HepG2 (cell line): ENCODE data around the gene SEMA3F. TPM values are rescaled to one million over a fixed set of nuclear protein-coding genes. Genes with fewer than 3 reads are reported as not detected.

ENCODE experiments used
- ATAC-seq: fragments of 200-7000 bp; cut with Tn5 transposase; 3 replicates; pipeline ENCODE4 v1.9.1; 2020; ENCODE audit warnings: mild to moderate bottlenecking, moderate library complexity
- BruUV-seq: library from RNA; stranded (reverse); fragments of 400-500 nt; replicated peaks from 2 replicates; lab custom pipeline; 2021; lab: Mats Ljungman, UMichigan
- CTCF ChIA-PET: fragments of 300-600 bp; formaldehyde crosslinking; extraction: SDS; loops from one replicate; lab custom pipeline; 2021; ENCODE audit warnings: low total read pairs, inconsistent platforms, low intra/inter-chr PET ratio; lab: Yijun Ruan, JAX
- POLR2A ChIA-PET: fragments of 350-600 bp; sonication (Branson Sonifier 250); formaldehyde crosslinking; loops from one replicate; lab custom pipeline; 2020; ENCODE audit warnings: antibody characterized with exemption, inconsistent platforms; lab: Yijun Ruan, JAX
- DNase-seq: peaks from one replicate; pipeline ENCODE4 v3.0.0-alpha.2; 2015; ENCODE audit warnings: low spot score
- FAIRE-seq: peaks from 3 replicates; lab custom pipeline; 2011; peaks lifted over from hg19 to GRCh38; lab: Jason Lieb, UNC
- H2AFZ ChIP-seq: one replicate; pipeline ENCODE4 v1.6.1; 2011; ENCODE audit warnings: low read length, inconsistent platforms
- H3K27ac ChIP-seq: fragments of 300-600 bp; 3 replicates; pipeline ENCODE4 v1.8.0; 2011; ENCODE audit warnings: mixed run types, mild to moderate bottlenecking, mixed read lengths, low read length, inconsistent platforms; ENCODE audit not compliant: insufficient read depth; ENCODE audit errors: extremely low read length
- H3K27me3 ChIP-seq, 2 experiments: fragments of 200-600 bp in 1 of 2; 2 replicates in 1 of 2; 3 replicates in 1 of 2; pipeline versions ENCODE4 v1.6.0 to v1.8.0; 2011; ENCODE audit warnings: low read length in 2 of 2, mild to moderate bottlenecking in 2 of 2, moderate library complexity in 2 of 2, inconsistent platforms in 1 of 2; ENCODE audit not compliant: insufficient read depth in 2 of 2, control insufficient read depth in 1 of 2
- H3K36me3 ChIP-seq, 2 experiments: fragments of 200-600 bp in 1 of 2; replicated peaks in 1 of 2; 2 replicates in 1 of 2; 3 replicates in 1 of 2; pipeline versions ENCODE4 v1.5.1 to v1.8.0; 2011; ENCODE audit warnings: low read length in 2 of 2, inconsistent platforms in 1 of 2; ENCODE audit not compliant: insufficient read depth in 2 of 2, control insufficient read depth in 1 of 2
- H3K4me1 ChIP-seq: 2 replicates; pipeline ENCODE4 v1.5.1; 2012; ENCODE audit warnings: low read length, inconsistent platforms; ENCODE audit not compliant: insufficient read depth
- H3K4me2 ChIP-seq: 2 replicates; pipeline ENCODE4 v1.6.0; 2011; ENCODE audit warnings: low read depth, low read length, inconsistent platforms
- H3K4me3 ChIP-seq, 3 experiments: fragments of 200-600 bp in 1 of 3; sonication (generic), shearing (Covaris generic) in 1 of 3; replicated peaks in 1 of 3; 2 replicates each; pipeline ENCODE4 v1.5.1; 2011 to 2016; ENCODE audit warnings: low read length in 3 of 3, inconsistent platforms in 2 of 3, low read depth in 2 of 3, mild to moderate bottlenecking in 2 of 3, control low read depth in 1 of 3, mixed read lengths in 1 of 3; ENCODE audit not compliant: insufficient read depth in 1 of 3
- H3K79me2 ChIP-seq: one replicate; pipeline ENCODE4 v1.6.1; 2011; ENCODE audit warnings: low read length, inconsistent platforms; ENCODE audit not compliant: insufficient read depth
- H3K9ac ChIP-seq: 2 replicates; pipeline ENCODE4 v1.6.0; 2011; ENCODE audit warnings: mild to moderate bottlenecking, low read depth, low read length, inconsistent platforms; ENCODE audit not compliant: insufficient read depth
- H3K9me3 ChIP-seq: 2 replicates; pipeline ENCODE4 v1.5.1; 2012; ENCODE audit warnings: mild to moderate bottlenecking, low read length
- H4K20me1 ChIP-seq: 2 replicates; pipeline ENCODE4 v1.6.0; 2011; ENCODE audit warnings: inconsistent platforms, mild to moderate bottlenecking, low read length, moderate library complexity; ENCODE audit not compliant: insufficient read depth
- ATF2 ChIP-seq: sonication (generic); formaldehyde crosslinking; IDR thresholded peaks from 2 replicates; pipeline ENCODE4 v1.4.0; 2020; ENCODE audit warnings: missing genetic modification reagents
- CEBPG ChIP-seq: IDR thresholded peaks from 2 replicates; pipeline ENCODE4 v1.6.1; 2016
- CTCF ChIP-seq: sonication (generic); formaldehyde crosslinking; IDR thresholded peaks from 2 replicates; pipeline ENCODE4 v1.5.0; 2020; ENCODE audit warnings: mild to moderate bottlenecking, missing genetic modification reagents, moderate library complexity
- DZIP1 ChIP-seq: sonication (generic); formaldehyde crosslinking; IDR thresholded peaks from 2 replicates; pipeline ENCODE4 v1.5.0; 2020; ENCODE audit warnings: mild to moderate bottlenecking, missing genetic modification reagents
- GPBP1L1 ChIP-seq: sonication (generic); formaldehyde crosslinking; IDR thresholded peaks from 2 replicates; pipeline ENCODE4 v1.5.0; 2020; ENCODE audit warnings: mild to moderate bottlenecking, missing genetic modification reagents
- RBM22 ChIP-seq: fragments of 200-400 bp; formaldehyde crosslinking; optimal IDR thresholded peaks from 2 replicates; pipeline ENCODE3; 2017; ENCODE audit warnings: mild to moderate bottlenecking, low read length, moderate library complexity
- SMC3 ChIP-seq: IDR thresholded peaks from 2 replicates; pipeline ENCODE4 v1.6.1; 2011; ENCODE audit warnings: low read length, improper control_type of control experiment
- ZBTB21 ChIP-seq: sonication (generic); formaldehyde crosslinking; IDR thresholded peaks from 2 replicates; pipeline ENCODE4 v1.4.0; 2020; ENCODE audit warnings: missing genetic modification reagents
- ZMAT3 ChIP-seq: sonication (generic); formaldehyde crosslinking; conservative IDR thresholded peaks from 2 replicates; pipeline ENCODE4 v1.7.0; 2021; ENCODE audit warnings: missing genetic modification reagents
- ZNF503 ChIP-seq: sonication (generic); formaldehyde crosslinking; IDR thresholded peaks from 2 replicates; pipeline ENCODE4 v1.4.0; 2020; ENCODE audit warnings: missing genetic modification reagents
- ZNF883 ChIP-seq: sonication (generic); formaldehyde crosslinking; IDR thresholded peaks from 2 replicates; pipeline ENCODE4 v1.5.1; 2020; ENCODE audit warnings: mild to moderate bottlenecking, missing genetic modification reagents; ENCODE audit errors: not compliant biosample characterization
- WGBS: methylation state at CpG from one replicate; pipeline ENCODE4 v1.1.6; 2017; ENCODE audit warnings: low lambda C conversion rate; 5-methylcytosine and 5-hydroxymethylcytosine counted together
- in situ Hi-C: cut with HindIII; loops from 2 replicates; pipeline ENCODE4 v1.10.0; 2017; ENCODE audit warnings: low pct_unique_long_range_greater_than_20kb; ENCODE audit not compliant: extremely low pct_ligation_motif_present
- intact Hi-C: fragments of 100-400 bp; cut with micrococcal nuclease; formaldehyde crosslinking; loops from one replicate; pipeline ENCODE4 v1.10.0; 2022; ENCODE audit not compliant: unreplicated experiment
- polyA plus RNA-seq, 8 experiments: library from polyadenylated mRNA; depleted of rRNA in 3 of 8; stranded (reverse) in 7 of 8; unstranded in 1 of 8; fragments of >200 nt; fragmentation: Illumina TruSeq in 4 of 8; extraction: Trizol in 4 of 8; gene quantifications; 2 replicates each; pipeline versions ENCODE4 v1.2.1 to v1.2.3, GENCODE V29; 2011 to 2016; ENCODE audit warnings: low read depth in 4 of 8, missing spikeins in 1 of 8, mixed read lengths in 1 of 8; ENCODE audit not compliant: insufficient read depth in 1 of 8
- total RNA-seq, 5 experiments: library from RNA; depleted of rRNA; stranded (reverse); fragments of >200 nt; fragmentation: Illumina TruSeq; extraction: Trizol; gene quantifications; 2 replicates each; pipeline ENCODE4 v1.2.3, GENCODE V29; 2016; ENCODE audit warnings: low read depth in 1 of 5

SEMA3F gene
- total and polyA plus RNA-seq, 2 of the 13 experiments (the other 11 are each of a cell fraction or from before 2014, with no cell fraction given): 7.6 to 17.2 TPM

GRCh38 chr3:50222169-50222528 lies 67.0 kb downstream of the SEMA3F start (continued):
- TF ChIP-seq ATF2 (CRISPR knock-in tag) (0 out of 2 replicates have a peak, but pooled peaks have one; percentile 7), ZNF503 (CRISPR knock-in tag) (no peak), CEBPG (CRISPR knock-in tag) (no peak)

GRCh38 chr3:50224639-50225038 lies 69.5 kb downstream of the SEMA3F start:
- BruUV-seq: no TSS peak
- CTCF ChIA-PET: interaction anchor here (0.8 to 9.0 kb wide), 2 partner anchors 31 to 48 kb away, joined by 3 to 265 read pairs; partner anchors contain the start of gene GNAT1
- TF ChIP-seq SMC3 (0 out of 2 replicates have a peak, but pooled peaks have one; percentile 9), DZIP1 (CRISPR knock-in tag) (no peak), RBM22 (no peak), ZBTB21 (CRISPR knock-in tag) (no peak), ZMAT3 (CRISPR knock-in tag) (no peak), GPBP1L1 (CRISPR knock-in tag) (no peak), ZNF883 (no peak), CTCF (CRISPR knock-in tag) (peak; percentile 36)

More at GRCh38 chr3:50224639-50225038, 69.5 kb downstream of the SEMA3F start:
- Histone ChIP-seq H3K4me2 (peak overlapping the region; percentile 44), H3K27ac (no peak overlapping the region), H3K36me3 (peaks cover 2 to 6% of the 10 kb centered on the region in 2 experiments; a peak in 3 of 5 replicates), H3K79me2 (no peaks in the 10 kb centered on the region), H3K9ac (no peak overlapping the region), H3K9me3 (no peaks in the 10 kb centered on the region), H4K20me1 (no peaks in the 10 kb centered on the region), H3K4me1 (peaks cover 84% of the 10 kb centered on the region), H2AFZ (no peak overlapping the region), H3K4me3 (peak overlapping the region in 1 of 3 experiments; percentile 40; a peak in 1 of 6 replicates), H3K27me3 (no peaks in the 10 kb centered on the region)
- DNase-seq (no peak), FAIRE-seq (no peak), ATAC-seq (no peak)
- intact Hi-C loops: loop anchor here (5.0 kb wide), 1 partner anchor 48 kb away; no protein-coding TSS in a partner anchor
- POLR2A ChIA-PET: interaction anchor here (0.7 to 7.3 kb wide), 7 partner anchors 11 to 267 kb away, joined by 4 to 117 read pairs (median 5); partner anchors contain the start of gene GNAI2
- in situ Hi-C loops: loop anchor here (5.0 kb wide), 2 partner anchors 32 to 48 kb away; partner anchors contain the start of gene GNAT1
- WGBS: 16% methylated on average over 5 of the region's 5 CpGs
